Smooth muscle cell (in vitro differentiated cells): ENCODE measurements around the gene NDUFB10. TPM values are rescaled to one million over a fixed set of nuclear protein-coding genes. Genes with fewer than 3 reads are reported as not detected.

Experiments
- DNase-seq: peaks from one replicate; lab custom pipeline; 2025; ENCODE audit not compliant: unreplicated experiment; lab: John Stamatoyannopoulos, UW
- H2AFZ ChIP-seq: fragments of 200-600 bp; sonication (generic); 2 replicates; pipeline ENCODE4 v1.6.0; 2016; ENCODE audit warnings: antibody characterized with exemption, low read depth, mild to moderate bottlenecking
- H3F3A ChIP-seq: fragments of 200-600 bp; sonication (generic); 2 replicates; pipeline ENCODE4 v1.6.0; 2017; ENCODE audit warnings: antibody characterized with exemption, low read depth
- H3K27ac ChIP-seq: fragments of 200-600 bp; sonication (generic); 2 replicates; pipeline ENCODE4 v1.5.1; 2016; ENCODE audit warnings: low read depth, mild to moderate bottlenecking
- H3K27me3 ChIP-seq: fragments of 200-600 bp; sonication (generic); 2 replicates; pipeline ENCODE4 v1.6.1; 2016; ENCODE audit warnings: low read depth, mild to moderate bottlenecking
- H3K36me3 ChIP-seq: fragments of 200-600 bp; sonication (generic); 2 replicates; pipeline ENCODE4 v1.5.1; 2016; ENCODE audit warnings: low read depth
- H3K4me1 ChIP-seq: fragments of 200-600 bp; sonication (generic); 2 replicates; pipeline ENCODE4 v1.5.1; 2016; ENCODE audit warnings: low read depth
- H3K4me2 ChIP-seq: fragments of 200-600 bp; sonication (generic); 2 replicates; pipeline ENCODE4 v1.6.0; 2016; ENCODE audit warnings: mild to moderate bottlenecking
- H3K4me3 ChIP-seq: fragments of 200-600 bp; sonication (generic); 2 replicates; pipeline ENCODE4 v1.5.1; 2016; ENCODE audit warnings: mild to moderate bottlenecking
- H3K79me2 ChIP-seq: fragments of 200-600 bp; sonication (generic); 2 replicates; pipeline ENCODE4 v1.6.0; 2016; ENCODE audit warnings: low read depth, mild to moderate bottlenecking
- H3K9ac ChIP-seq: fragments of 200-600 bp; sonication (generic); 2 replicates; pipeline ENCODE4 v1.6.0; 2016; ENCODE audit warnings: low read depth
- H3K9me3 ChIP-seq: fragments of 200-600 bp; sonication (generic); replicated peaks from 2 replicates; pipeline ENCODE4 v1.5.1; 2016; ENCODE audit warnings: low read depth
- H4K20me1 ChIP-seq: fragments of 200-600 bp; sonication (generic); 2 replicates; pipeline ENCODE4 v1.6.0; 2016; ENCODE audit warnings: low read depth
- CTCF ChIP-seq: fragments of 200-600 bp; sonication (generic); IDR thresholded peaks from 2 replicates; pipeline ENCODE4 v1.5.1; 2017; ENCODE audit warnings: borderline replicate concordance, mild to moderate bottlenecking, antibody characterized with exemption; ENCODE audit not compliant: insufficient read depth, poor library complexity, severe bottlenecking
- WGBS: methylation state at CpG from one replicate; pipeline ENCODE4 v1.1.7; 2016; ENCODE audit warnings: low lambda C conversion rate; 5-methylcytosine and 5-hydroxymethylcytosine counted together
- polyA plus RNA-seq: library from polyadenylated mRNA; unstranded; fragments of >200 nt; fragmentation: Nextera tagmentation; extraction: Ambion mirVana; gene quantifications from 2 replicates; pipeline ENCODE4 v1.2.1, GENCODE V29; 2016
- total RNA-seq: library from RNA; depleted of rRNA; stranded (reverse); fragments of >200 nt; gene quantifications from 2 replicates; pipeline ENCODE4 v1.2.3, GENCODE V29; 2014

The NDUFB10 gene
- total RNA-seq: 125 and 176 TPM in 2 replicates
- polyA plus RNA-seq: 278 and 295 TPM in 2 replicates

GRCh38 chr16:1959269-1960039 is at the start of gene NDUFB10:
TSS of gene NDUFB10 (plus strand) at chr16:1959538. CDS start at chr16:1959625, 87 bp downstream.
- no peaks in the 10 kb centered on the region for H3K27me3 ChIP-seq
- peak; percentile 72 for DNase-seq
- H3K4me1 ChIP-seq: peaks cover 17% of the 10 kb centered on the region
- peaks cover 30% of the 10 kb centered on the region for H3F3A ChIP-seq
- no peaks in the 10 kb centered on the region for H3K9me3 ChIP-seq
- TF ChIP-seq CTCF: peak; percentile 53
- H3K4me3 ChIP-seq: peak within 1 kb of the TSS; percentile 86
- H4K20me1 ChIP-seq: peaks cover 37% of the 10 kb centered on the region
- H3K9ac ChIP-seq: peak within 1 kb of the TSS; percentile 89
- peak within 1 kb of the TSS; percentile 67 for H2AFZ ChIP-seq
- H3K27ac ChIP-seq: peak within 1 kb of the TSS; percentile 25
- WGBS: under 1% methylated on average over 61 of the region's 79 CpGs
- no peaks in the 10 kb centered on the region for H3K36me3 ChIP-seq
- H3K79me2 ChIP-seq: peaks cover 31% of the 10 kb centered on the region
- H3K4me2 ChIP-seq: peak within 1 kb of the TSS; percentile 99

DNA sequence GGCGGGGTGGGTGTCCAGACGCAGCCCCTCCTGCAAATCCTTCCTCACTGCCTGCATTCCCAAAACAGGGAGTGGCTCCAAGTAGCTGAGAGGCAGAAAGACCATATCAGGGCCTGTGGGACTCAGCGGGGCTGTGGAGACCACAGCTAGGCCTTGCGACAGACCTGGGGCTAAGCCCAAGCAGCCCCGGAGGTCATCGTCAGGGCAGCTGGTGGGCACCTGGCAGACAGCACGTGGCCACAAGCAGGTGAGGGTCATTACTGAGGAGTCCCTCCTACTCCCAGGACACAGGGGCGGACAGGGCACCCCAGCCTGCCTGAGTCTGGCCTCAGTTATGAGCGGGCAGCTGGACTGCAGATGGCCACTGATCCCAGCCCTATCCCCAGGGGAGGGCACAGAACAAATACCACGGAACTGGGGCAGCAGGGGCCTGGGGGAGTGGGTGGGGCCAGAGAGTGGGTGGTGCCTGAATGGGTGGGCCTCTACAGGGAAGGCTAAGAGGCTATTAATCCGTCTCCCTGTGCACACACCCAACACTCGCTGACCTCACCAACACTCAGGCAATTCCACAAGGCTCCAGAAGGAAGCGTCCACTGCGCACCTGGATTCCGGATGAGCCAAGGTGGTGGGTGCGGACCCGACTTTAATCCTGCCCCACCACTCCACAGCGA is 49.6 kb upstream of the NDUFB10 start:
- Histone ChIP-seq H3K36me3 (no peaks in the 10 kb centered on the region), H4K20me1 (no peaks in the 10 kb centered on the region), H3K4me1 (no peaks in the 10 kb centered on the region), H2AFZ (no peak overlapping the region), H3K9ac (no peak overlapping the region), H3K4me2 (no peak overlapping the region), H3F3A (no peaks in the 10 kb centered on the region), H3K9me3 (no peaks in the 10 kb centered on the region), H3K79me2 (no peaks in the 10 kb centered on the region), H3K4me3 (no peak overlapping the region), H3K27ac (no peak overlapping the region), H3K27me3 (no peaks in the 10 kb centered on the region)
- 86% methylated on average over 18 of the region's 18 CpGs for WGBS
- no peak for TF ChIP-seq CTCF
- no peak for DNase-seq

GRCh38 chr16:1911467-1912214 is 47.7 kb upstream of the NDUFB10 start:
- Histone ChIP-seq H3K36me3 (no peaks in the 10 kb centered on the region), H4K20me1 (no peaks in the 10 kb centered on the region), H3K4me2 (no peak overlapping the region), H3K27me3 (peaks cover 9% of the 10 kb centered on the region), H3K4me3 (no peak overlapping the region), H3K79me2 (no peaks in the 10 kb centered on the region), H3K9ac (no peak overlapping the region), H3F3A (no peaks in the 10 kb centered on the region), H3K4me1 (peaks cover 5% of the 10 kb centered on the region), H2AFZ (no peak overlapping the region), H3K9me3 (no peaks in the 10 kb centered on the region), H3K27ac (no peak overlapping the region)
- 93% methylated on average over 53 of the region's 59 CpGs for WGBS
- TF ChIP-seq CTCF: no peak
- no peak for DNase-seq
